ENCODE measurements around the gene AGAP1.

Gene AGAP1

DNA sequence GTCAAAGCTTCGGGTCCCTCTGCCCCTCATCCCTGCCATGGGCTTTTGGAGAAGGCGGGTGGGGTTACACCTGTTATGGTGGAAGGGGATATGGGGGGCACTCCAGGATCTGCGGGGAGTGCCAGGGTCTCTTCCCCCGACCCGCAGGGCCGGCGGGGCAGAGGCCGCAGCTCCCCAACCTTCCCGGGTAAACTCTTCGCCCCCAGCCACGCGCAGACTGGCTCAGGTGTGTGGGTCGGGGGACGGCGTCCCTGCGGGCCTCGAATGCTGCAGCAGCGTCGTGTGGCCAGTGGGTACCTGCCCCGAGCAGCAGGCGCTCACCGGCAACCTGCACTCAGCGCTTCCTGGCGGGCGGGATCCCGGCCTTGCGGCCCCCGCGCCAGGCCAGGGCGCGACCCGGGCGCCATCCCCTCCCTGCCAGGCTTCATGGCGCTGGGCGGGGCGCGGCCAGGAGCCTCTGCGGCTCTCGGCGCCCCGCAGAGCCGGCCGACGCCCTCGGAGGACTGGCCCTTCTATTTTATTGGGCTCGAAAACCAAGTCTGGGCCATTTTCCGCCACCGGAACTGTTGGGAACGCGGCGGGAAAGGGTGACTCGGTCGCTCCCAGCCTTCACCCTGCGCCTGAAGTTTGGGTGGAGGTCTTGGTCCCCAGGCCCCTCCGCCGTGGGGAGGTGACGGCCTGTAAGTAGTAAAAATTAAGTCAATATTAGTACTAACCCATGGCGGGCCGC lies 669.8 kb downstream of the AGAP1 start:
- Histone ChIP-seq H3K27me3 (ENCODE audit: control insufficient read depth, insufficient read depth, low read length) (peaks cover 98% of the 10 kb centered on the region), H3K36me3 (ENCODE audit: control insufficient read depth, insufficient read depth, low read length) (no peaks in the 10 kb centered on the region; the same call in 1 of the 2 replicates), H3K9ac (ENCODE audit: low read length) (peak overlapping the region; percentile 67), H3K4me1 (ENCODE audit: control insufficient read depth, insufficient read depth, low read length) (peaks cover 68% of the 10 kb centered on the region), H3K4me3 (ENCODE audit: low read depth, low read length) (peak overlapping the region; percentile 86), H3K9me3 (ENCODE audit: control insufficient read depth, insufficient read depth, low read depth, low read length) (no peaks in the 10 kb centered on the region), H3K27ac (ENCODE audit: low read depth, low read length) (peak overlapping the region; percentile 63; the same call in 1 of the 2 replicates)

DNA sequence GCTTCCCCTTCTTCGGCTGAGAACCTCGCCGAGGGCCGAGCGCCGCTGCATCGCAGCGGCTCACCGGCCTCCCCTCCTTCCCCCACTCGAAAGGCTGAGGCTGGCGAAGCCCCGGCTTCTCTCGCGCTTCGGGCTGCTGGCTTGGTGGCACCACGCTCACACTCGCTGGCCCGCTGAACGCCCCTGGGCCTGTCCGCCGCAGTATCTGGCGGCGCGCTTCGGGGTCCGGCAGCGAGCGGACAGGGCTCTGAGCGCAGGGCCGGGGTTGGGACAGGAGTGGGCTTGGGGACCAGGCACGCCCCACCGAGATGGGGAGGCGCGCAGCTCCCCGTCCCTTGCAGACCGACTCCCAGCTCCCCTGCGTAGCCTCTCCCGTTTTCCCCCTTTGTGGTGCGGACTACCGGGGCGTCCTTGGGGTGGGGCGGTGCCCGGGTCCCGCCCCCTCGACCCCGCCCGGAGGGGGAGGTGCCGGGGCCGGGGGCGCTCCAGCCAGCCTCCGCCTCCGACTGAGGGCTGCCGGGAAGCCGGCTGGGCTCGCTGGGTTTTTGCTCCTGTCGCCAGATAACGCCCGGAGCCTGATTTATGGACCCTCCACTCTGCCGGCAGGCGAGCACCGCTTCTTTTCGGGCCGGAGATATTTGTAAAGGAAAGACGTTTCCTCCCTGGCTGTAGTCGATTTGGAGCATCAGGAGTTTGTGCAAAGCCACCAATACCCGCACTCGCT lies 670.5 kb downstream of the AGAP1 start:
- Histone ChIP-seq H3K4me3 (ENCODE audit: low read depth, low read length) (peak overlapping the region; percentile 86), H3K36me3 (ENCODE audit: control insufficient read depth, insufficient read depth, low read length) (no peaks in the 10 kb centered on the region; the same call in 1 of the 2 replicates), H3K27ac (ENCODE audit: low read depth, low read length) (peak overlapping the region; percentile 63; the same call in 1 of the 2 replicates), H3K9me3 (ENCODE audit: control insufficient read depth, insufficient read depth, low read depth, low read length) (no peaks in the 10 kb centered on the region), H3K9ac (ENCODE audit: low read length) (peak overlapping the region; percentile 67), H3K4me1 (ENCODE audit: control insufficient read depth, insufficient read depth, low read length) (peaks cover 69% of the 10 kb centered on the region), H3K27me3 (ENCODE audit: control insufficient read depth, insufficient read depth, low read length) (peaks cover 99% of the 10 kb centered on the region)

DNA sequence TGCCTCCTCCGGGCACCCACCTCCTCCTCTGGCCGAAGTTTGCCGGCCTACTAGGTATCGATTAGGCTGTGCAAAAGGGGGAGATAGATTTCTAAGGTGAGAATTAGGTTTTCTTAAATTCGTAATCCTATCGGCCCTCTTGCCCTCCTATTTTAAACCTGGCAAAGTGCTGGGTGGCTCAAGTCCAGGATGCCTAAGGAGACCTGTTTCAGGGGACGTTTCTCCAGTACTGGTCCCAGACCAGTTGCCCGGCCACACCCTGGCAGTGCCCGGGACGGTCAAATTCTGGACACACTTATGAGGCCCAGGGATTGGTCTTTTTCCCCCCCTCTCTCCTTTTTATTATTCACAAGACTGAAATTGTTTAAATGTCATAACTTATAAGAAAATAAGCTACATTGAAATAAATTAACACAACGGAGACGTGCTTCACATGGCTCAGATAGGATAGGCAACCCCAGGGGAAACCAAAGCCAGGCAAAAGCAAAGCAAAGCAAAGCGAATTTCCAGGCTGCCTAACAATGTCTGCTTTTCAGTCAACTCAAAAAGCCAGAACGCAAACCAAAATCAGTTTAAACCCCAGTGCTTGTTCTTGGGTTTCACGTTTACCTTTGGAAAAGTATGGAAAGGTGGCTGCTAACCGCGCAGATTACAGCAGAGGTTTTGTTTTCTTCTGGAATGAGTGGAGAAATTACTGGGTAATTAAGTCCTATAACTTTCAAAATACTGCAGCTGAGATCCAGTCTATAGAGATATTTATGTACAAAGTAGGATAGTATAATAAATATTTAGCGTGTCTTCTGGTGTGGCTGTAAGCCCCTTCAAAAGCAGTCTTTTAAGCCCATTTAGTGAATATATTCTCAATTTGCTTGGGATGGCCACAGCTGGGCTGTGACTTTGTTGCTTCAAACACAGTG lies 671.3 kb downstream of the AGAP1 start:
- Histone ChIP-seq H3K4me1 (ENCODE audit: control insufficient read depth, insufficient read depth, low read length) (peaks cover 73% of the 10 kb centered on the region), H3K27ac (ENCODE audit: low read depth, low read length) (no peak overlapping the region), H3K4me3 (ENCODE audit: low read depth, low read length) (peak overlapping the region; percentile 86), H3K27me3 (ENCODE audit: control insufficient read depth, insufficient read depth, low read length) (peaks cover 99% of the 10 kb centered on the region), H3K9me3 (ENCODE audit: control insufficient read depth, insufficient read depth, low read depth, low read length) (no peaks in the 10 kb centered on the region), H3K36me3 (ENCODE audit: control insufficient read depth, insufficient read depth, low read length) (no peaks in the 10 kb centered on the region; the same call in 1 of the 2 replicates), H3K9ac (ENCODE audit: low read length) (no peak overlapping the region)

DNA sequence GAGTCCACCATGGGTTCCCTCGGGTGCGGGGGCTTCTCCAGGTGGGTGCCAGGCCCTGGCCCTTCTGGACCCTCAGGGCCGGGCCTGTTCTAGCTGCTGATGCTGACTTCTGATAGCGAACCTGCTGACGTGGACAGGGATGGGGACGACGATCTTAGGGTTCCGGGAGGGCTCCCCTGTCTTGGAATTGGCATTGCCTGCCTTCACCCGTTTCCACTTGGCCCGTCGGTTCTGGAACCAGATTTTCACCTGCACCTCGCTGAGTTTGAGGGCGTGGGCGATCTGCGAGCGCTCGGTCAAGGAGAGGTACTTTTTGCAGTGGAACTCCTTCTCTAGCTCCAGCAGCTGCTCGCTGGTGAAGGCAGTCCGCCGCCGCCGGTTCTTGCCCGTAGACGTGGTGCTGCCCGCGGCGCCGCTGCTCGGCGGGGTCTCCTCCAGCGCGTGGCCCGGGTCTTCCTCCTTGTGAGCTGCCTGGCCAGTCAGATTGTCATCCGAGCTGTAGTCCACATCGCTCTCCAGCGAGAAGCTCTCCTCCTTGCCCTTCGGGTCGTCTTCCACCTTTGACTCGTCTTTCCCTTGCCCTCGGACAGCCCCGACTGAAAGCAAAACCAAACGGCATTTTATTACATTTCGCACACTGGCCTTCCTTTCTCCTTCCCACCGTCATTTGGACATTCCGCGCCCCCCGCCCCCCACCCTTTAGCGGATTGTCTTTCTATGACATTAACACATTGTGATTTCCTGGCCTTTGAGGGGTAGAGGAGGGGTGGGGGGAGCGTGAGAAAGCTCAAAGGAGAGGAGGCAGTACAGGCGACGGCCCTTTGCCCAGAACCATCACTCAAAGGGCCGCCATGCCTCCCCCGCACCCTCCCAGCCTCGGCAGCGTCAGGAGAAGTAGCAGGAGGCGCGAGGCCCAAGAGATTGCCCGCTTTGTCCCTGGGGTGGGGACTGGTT lies 672.3 kb downstream of the AGAP1 start:
- Histone ChIP-seq H3K27me3 (ENCODE audit: control insufficient read depth, insufficient read depth, low read length) (peaks cover 99% of the 10 kb centered on the region), H3K9ac (ENCODE audit: low read length) (peak overlapping the region; percentile 95), H3K4me1 (ENCODE audit: control insufficient read depth, insufficient read depth, low read length) (peaks cover 73% of the 10 kb centered on the region), H3K36me3 (ENCODE audit: control insufficient read depth, insufficient read depth, low read length) (no peaks in the 10 kb centered on the region; the same call in 1 of the 2 replicates), H3K27ac (ENCODE audit: low read depth, low read length) (no peak overlapping the region), H3K4me3 (ENCODE audit: low read depth, low read length) (peak overlapping the region; percentile 86), H3K9me3 (ENCODE audit: control insufficient read depth, insufficient read depth, low read depth, low read length) (no peaks in the 10 kb centered on the region)

DNA sequence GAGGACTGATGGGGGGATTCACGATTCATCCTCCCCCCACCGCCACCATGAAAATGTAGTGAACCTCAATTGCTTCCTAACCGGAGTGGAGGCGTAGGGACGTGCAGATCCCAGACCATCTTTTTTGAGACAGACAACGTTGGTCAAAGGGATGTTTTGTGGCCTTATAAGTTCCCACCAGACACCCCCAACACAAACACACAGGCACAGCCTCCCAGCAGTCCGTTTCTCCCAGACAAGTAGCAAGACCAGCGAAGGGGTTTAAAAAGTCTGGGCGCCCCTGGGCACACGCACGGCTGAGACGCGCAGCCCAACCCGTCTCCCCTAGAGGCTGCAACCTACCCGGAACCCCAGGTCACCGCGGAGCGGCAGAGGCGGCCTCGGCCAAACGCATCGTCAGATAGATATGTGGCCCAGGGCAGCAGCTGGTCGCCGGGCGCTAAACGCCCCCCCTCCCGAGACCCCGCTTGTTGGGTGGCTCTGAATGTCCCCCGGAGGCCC lies 673.0 kb downstream of the AGAP1 start:
- H3K27ac ChIP-seq (ENCODE audit: low read depth, low read length) = no peak overlapping the region

DNA sequence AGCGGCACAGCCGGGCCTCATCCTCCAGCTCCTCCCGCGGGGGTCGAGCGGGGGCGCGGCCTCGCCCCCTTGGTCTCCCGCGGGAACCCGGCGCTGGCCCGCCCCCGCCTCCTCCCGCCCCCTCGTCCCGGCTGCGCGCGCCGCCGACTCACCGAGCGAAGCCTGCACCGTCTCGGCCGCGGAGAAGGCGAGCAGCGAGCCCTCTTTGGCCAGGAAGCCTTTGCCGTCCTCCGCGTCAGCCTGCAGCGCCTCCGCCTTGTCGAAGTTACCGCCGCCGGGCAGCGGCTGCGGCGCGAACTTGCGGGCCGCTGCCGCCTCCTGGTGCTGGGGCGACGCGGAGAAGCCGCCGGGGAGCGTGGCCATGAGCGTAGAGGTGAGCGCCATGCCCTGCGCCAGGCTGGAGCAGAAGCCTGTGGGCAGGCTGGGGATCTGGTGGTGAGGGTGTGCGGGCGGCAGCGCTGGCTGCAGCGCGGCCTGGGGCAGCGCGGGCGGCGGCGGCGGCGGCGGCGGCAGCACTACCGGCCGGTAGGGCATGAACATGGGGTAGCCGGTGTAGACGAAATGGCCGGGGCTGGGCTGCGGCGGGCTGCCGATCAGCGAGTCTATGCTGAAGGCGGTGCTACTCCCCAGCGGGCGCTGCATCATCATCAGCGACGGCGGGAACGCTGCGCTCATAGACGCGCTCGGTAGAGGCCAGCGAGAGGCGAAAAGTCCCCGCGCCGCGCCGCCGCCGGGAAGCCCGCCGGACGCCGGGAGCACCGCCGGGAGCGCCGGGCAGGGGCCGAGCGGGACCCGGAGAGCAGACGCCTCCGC lies 673.7 kb downstream of the AGAP1 start:
- peaks cover 99% of the 10 kb centered on the region for H3K27me3 ChIP-seq (ENCODE audit: control insufficient read depth, insufficient read depth, low read length)
- H3K9ac ChIP-seq (ENCODE audit: low read length) = peak overlapping the region; percentile 95
- peak overlapping the region; percentile 42; the same call in 1 of the 2 replicates for H3K27ac ChIP-seq (ENCODE audit: low read depth, low read length)
- H3K36me3 ChIP-seq (ENCODE audit: control insufficient read depth, insufficient read depth, low read length) = no peaks in the 10 kb centered on the region; the same call in 1 of the 2 replicates
- H3K4me1 ChIP-seq (ENCODE audit: control insufficient read depth, insufficient read depth, low read length) = peaks cover 71% of the 10 kb centered on the region
- H3K4me3 ChIP-seq (ENCODE audit: low read depth, low read length) = peak overlapping the region; percentile 86
- H3K9me3 ChIP-seq (ENCODE audit: control insufficient read depth, insufficient read depth, low read depth, low read length) = no peaks in the 10 kb centered on the region

More for the DNA sequence above, 673.0 kb downstream of the AGAP1 start:
- Histone ChIP-seq H3K27me3 (ENCODE audit: control insufficient read depth, insufficient read depth, low read length) (peaks cover 99% of the 10 kb centered on the region), H3K9me3 (ENCODE audit: control insufficient read depth, insufficient read depth, low read depth, low read length) (no peaks in the 10 kb centered on the region), H3K4me1 (ENCODE audit: control insufficient read depth, insufficient read depth, low read length) (peaks cover 71% of the 10 kb centered on the region), H3K9ac (ENCODE audit: low read length) (peak overlapping the region; percentile 95), H3K4me3 (ENCODE audit: low read depth, low read length) (peak overlapping the region; percentile 86), H3K36me3 (ENCODE audit: control insufficient read depth, insufficient read depth, low read length) (no peaks in the 10 kb centered on the region; the same call in 1 of the 2 replicates)

DNA sequence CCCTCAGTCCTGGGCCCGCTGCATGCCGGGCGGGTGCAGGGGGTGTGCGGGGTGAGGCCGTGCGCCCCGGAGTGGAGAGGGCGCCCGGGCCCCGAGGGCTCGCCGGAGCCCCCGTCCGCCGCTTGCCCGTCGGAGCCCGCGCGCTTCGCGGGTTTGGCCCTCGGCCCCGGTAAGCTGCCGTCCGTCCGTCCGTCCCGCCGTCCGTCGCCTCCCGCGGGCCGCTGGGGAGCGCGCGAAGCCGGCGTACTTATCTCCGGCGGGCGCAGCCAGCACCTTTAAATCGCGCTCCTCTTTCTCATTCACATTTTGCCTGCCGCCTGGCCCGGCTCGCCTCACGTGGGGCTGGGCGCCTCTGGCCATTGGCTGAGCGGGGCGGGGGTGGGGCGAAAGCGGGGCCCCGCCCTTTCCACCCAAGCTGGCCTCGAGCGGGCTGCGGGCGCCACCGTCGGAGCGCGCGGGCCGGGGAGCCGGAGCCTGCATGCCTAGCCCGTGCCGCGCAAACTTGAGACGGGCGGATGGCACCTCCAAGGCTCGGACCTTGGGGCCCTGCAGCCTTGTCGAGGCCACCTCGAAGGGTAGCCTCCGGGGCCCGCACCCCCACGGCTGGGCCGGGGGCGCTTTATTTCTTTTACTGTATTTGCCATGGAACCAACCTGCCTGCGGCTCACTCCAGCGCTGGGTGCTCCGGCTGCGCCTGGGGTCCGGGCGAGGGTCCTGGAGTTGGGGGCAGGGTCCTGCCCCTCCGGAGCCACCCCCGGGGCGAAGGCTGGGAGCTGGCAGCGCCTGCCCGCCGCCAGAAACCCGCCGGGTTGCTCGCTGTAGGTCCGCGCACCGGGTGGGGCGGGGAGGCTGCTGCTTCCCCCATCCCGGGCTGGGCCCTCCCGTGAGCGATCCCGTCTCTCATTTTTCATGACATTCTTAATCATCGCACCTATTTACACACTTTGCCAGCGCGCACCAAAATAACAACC lies 674.6 kb downstream of the AGAP1 start, which contains the start of gene GBX2:
GBX2 (minus strand) TSS at position 277 of the 971 bp plus-strand sequence. CDS start 415 bp downstream, outside the sequence.
- Histone ChIP-seq H3K9me3 (ENCODE audit: control insufficient read depth, insufficient read depth, low read depth, low read length) (no peaks in the 10 kb centered on the region), H3K4me1 (ENCODE audit: control insufficient read depth, insufficient read depth, low read length) (peaks cover 71% of the 10 kb centered on the region), H3K27ac (ENCODE audit: low read depth, low read length) (peak within 1 kb of the TSS; percentile 44; the same call in 1 of the 2 replicates), H3K36me3 (ENCODE audit: control insufficient read depth, insufficient read depth, low read length) (no peaks in the 10 kb centered on the region; the same call in 1 of the 2 replicates), H3K27me3 (ENCODE audit: control insufficient read depth, insufficient read depth, low read length) (peaks cover 99% of the 10 kb centered on the region), H3K4me3 (ENCODE audit: low read depth, low read length) (peak within 1 kb of the TSS; percentile 86), H3K9ac (ENCODE audit: low read length) (peak within 1 kb of the TSS; percentile 95)

DNA sequence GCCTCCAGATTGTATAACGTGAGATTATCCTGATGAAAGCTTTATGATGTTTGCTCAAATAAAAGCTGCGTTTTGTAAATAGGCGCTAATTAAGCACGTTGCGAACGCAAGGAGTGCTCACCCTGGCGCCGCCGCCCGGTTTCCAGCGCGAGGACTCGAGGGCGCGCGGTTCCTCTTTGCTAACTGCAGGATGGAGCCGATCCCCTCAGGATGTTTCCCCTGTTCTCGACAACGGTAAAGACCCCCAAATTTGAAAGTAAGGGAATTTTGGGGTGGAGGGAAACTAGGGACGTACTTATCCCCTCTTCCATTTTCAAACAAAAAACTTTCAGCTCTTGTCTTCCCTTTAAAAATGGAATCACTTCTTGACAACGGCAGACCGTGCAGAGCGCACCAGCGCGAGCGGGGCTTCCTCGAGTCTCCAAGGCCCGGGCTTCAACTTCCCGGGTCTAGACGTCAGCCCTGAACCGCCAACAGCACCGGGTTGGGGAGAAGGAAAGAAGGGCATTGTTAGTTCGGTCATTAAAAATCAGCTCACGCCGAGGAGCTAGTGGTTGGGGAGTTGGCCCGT lies 675.4 kb downstream of the AGAP1 start:
- Histone ChIP-seq H3K27me3 (ENCODE audit: control insufficient read depth, insufficient read depth, low read length) (peaks cover 99% of the 10 kb centered on the region), H3K36me3 (ENCODE audit: control insufficient read depth, insufficient read depth, low read length) (no peaks in the 10 kb centered on the region; the same call in 1 of the 2 replicates), H3K27ac (ENCODE audit: low read depth, low read length) (no peak overlapping the region), H3K9me3 (ENCODE audit: control insufficient read depth, insufficient read depth, low read depth, low read length) (no peaks in the 10 kb centered on the region), H3K4me3 (ENCODE audit: low read depth, low read length) (peak overlapping the region; percentile 86), H3K4me1 (ENCODE audit: control insufficient read depth, insufficient read depth, low read length) (peaks cover 75% of the 10 kb centered on the region), H3K9ac (ENCODE audit: low read length) (peak overlapping the region; percentile 76)

All from HUES6 (cell line).